H1 (cell line): ENCODE data around the gene SNX27. TPM values are rescaled to one million over a fixed set of nuclear protein-coding genes. Genes with fewer than 3 reads are reported as not detected.

Source experiments
- CTCF ChIA-PET: fragments of 300-600 bp; sonication (Branson Sonifier 250); formaldehyde crosslinking; loops from one replicate; lab custom pipeline; 2021; ENCODE audit not compliant: partially characterized antibody; lab: Charles Lee
- POLR2A ChIA-PET: fragments of 300-600 bp; sonication (Branson Sonifier 250); formaldehyde crosslinking; loops from one replicate; lab custom pipeline; 2021; ENCODE audit warnings: inconsistent platforms; ENCODE audit not compliant: partially characterized antibody; lab: Charles Lee
- DNase-seq, 2 experiments: peaks; one replicate each; pipeline versions ENCODE4 v3.0.0 to v3.0.0-alpha.2; 2010 to 2022; ENCODE audit warnings: low spot score in 2 of 2, low read depth in 1 of 2, mixed read lengths in 1 of 2
- FAIRE-seq: peaks from 2 replicates; lab custom pipeline; 2011; peaks lifted over from hg19 to GRCh38; lab: Jason Lieb, UNC
- H2AFZ ChIP-seq: 2 replicates; pipeline ENCODE4 v1.8.1; 2012; ENCODE audit warnings: low read length, inconsistent platforms
- H2AK5ac ChIP-seq: 2 replicates; pipeline ENCODE4 v1.6.1; 2013; ENCODE audit warnings: low read depth, low read length
- H2BK120ac ChIP-seq: replicated peaks from 2 replicates; pipeline ENCODE3; 2013; ENCODE audit warnings: low read depth, low read length, inconsistent platforms
- H2BK12ac ChIP-seq: 2 replicates; pipeline ENCODE4 v1.6.1; 2013; ENCODE audit warnings: low read depth, low read length
- H2BK15ac ChIP-seq: 2 replicates; pipeline ENCODE4 v1.6.1; 2013; ENCODE audit warnings: low read length
- H2BK20ac ChIP-seq: 2 replicates; pipeline ENCODE4 v1.6.1; 2013; ENCODE audit warnings: low read length
- H2BK5ac ChIP-seq: 2 replicates; pipeline ENCODE4 v1.6.1; 2013; ENCODE audit warnings: low read depth, low read length
- H3K14ac ChIP-seq: 2 replicates; pipeline ENCODE4 v1.6.1; 2013; ENCODE audit warnings: inconsistent platforms; ENCODE audit not compliant: insufficient read length
- H3K18ac ChIP-seq: 2 replicates; pipeline ENCODE4 v1.6.1; 2013; ENCODE audit warnings: low read length; ENCODE audit errors: extremely low read depth
- H3K23ac ChIP-seq: 2 replicates; pipeline ENCODE4 v1.6.1; 2013; ENCODE audit warnings: inconsistent platforms; ENCODE audit not compliant: insufficient read length
- H3K23me2 ChIP-seq: 2 replicates; pipeline ENCODE4 v1.6.1; 2013; ENCODE audit warnings: low read depth, low read length
- H3K27ac ChIP-seq: 2 replicates; pipeline ENCODE4 v1.6.1; 2011; ENCODE audit warnings: low read depth, low read length, inconsistent platforms
- H3K27me3 ChIP-seq, 4 experiments: replicated peaks in 1 of 4; 1 replicate in 1 of 4; 2 replicates in 3 of 4; pipeline versions ENCODE4 v1.6.1 to v1.8.1; 2011 to 2013; ENCODE audit warnings: low read length in 3 of 4, mild to moderate bottlenecking in 3 of 4, inconsistent platforms in 2 of 4, mixed read lengths in 2 of 4, moderate library complexity in 1 of 4; ENCODE audit not compliant: control insufficient read depth in 3 of 4, insufficient read depth in 3 of 4; ENCODE audit errors: extremely low read depth in 1 of 4
- H3K36me3 ChIP-seq, 4 experiments: 2 replicates each; pipeline versions ENCODE4 v1.6.1 to v1.8.1; 2011 to 2013; ENCODE audit warnings: mild to moderate bottlenecking in 4 of 4, low read length in 3 of 4, moderate library complexity in 2 of 4, control low read depth in 1 of 4, inconsistent platforms in 1 of 4; ENCODE audit not compliant: insufficient read depth in 4 of 4, control insufficient read depth in 2 of 4
- H3K4ac ChIP-seq: replicated peaks from 2 replicates; pipeline ENCODE3; 2013; ENCODE audit warnings: low read length, low read depth, mixed read lengths, inconsistent platforms; ENCODE audit not compliant: insufficient read length
- H3K4me1 ChIP-seq, 4 experiments: replicated peaks in 1 of 4; 1 replicate in 1 of 4; 2 replicates in 3 of 4; pipeline versions ENCODE4 v1.6.1 to v1.8.1; 2011 to 2013; ENCODE audit warnings: low read length in 3 of 4, inconsistent platforms in 2 of 4, mixed read lengths in 1 of 4; ENCODE audit not compliant: insufficient read depth in 4 of 4, control insufficient read depth in 3 of 4
- H3K4me2 ChIP-seq, 2 experiments: 2 replicates each; pipeline versions ENCODE4 v1.6.1 to v1.8.1; 2011 to 2013; ENCODE audit warnings: low read depth in 2 of 2, low read length in 2 of 2, control low read depth in 1 of 2, inconsistent platforms in 1 of 2, mild to moderate bottlenecking in 1 of 2; ENCODE audit not compliant: insufficient read depth in 1 of 2
- H3K4me3 ChIP-seq, 4 experiments: fragments of 200-600, 300-600 bp in 1 of 4; sonication (generic), shearing (Covaris generic), sonication (Bioruptor Twin) in 1 of 4; 2 replicates each; pipeline versions ENCODE4 v1.5.1 to v1.8.1; 2011 to 2016; ENCODE audit warnings: low read length in 4 of 4, low read depth in 3 of 4, control low read depth in 2 of 4, inconsistent platforms in 2 of 4, mild to moderate bottlenecking in 2 of 4, mixed read lengths in 1 of 4, moderate library complexity in 1 of 4; ENCODE audit not compliant: insufficient read depth in 2 of 4; ENCODE audit errors: extremely low read depth in 1 of 4
- H3K56ac ChIP-seq: replicated peaks from 2 replicates; pipeline ENCODE3; 2013; ENCODE audit warnings: low read depth, mild to moderate bottlenecking, mixed read lengths, low read length, inconsistent platforms; ENCODE audit not compliant: insufficient read length
- H3K79me1 ChIP-seq: 2 replicates; pipeline ENCODE4 v1.6.1; 2013; ENCODE audit warnings: low read depth, low read length, control low read depth
- H3K79me2 ChIP-seq, 2 experiments: 2 replicates each; pipeline versions ENCODE4 v1.6.1 to v1.8.1; 2012 to 2013; ENCODE audit warnings: low read length in 2 of 2, mild to moderate bottlenecking in 2 of 2, inconsistent platforms in 1 of 2; ENCODE audit not compliant: insufficient read depth in 2 of 2, control insufficient read depth in 1 of 2
- H3K9ac ChIP-seq, 4 experiments: replicated peaks in 1 of 4; 1 replicate in 1 of 4; 2 replicates in 3 of 4; pipeline versions ENCODE4 v1.6.1 to v1.8.1; 2011 to 2013; ENCODE audit warnings: low read depth in 3 of 4, low read length in 3 of 4, control low read depth in 2 of 4, mild to moderate bottlenecking in 2 of 4, moderate library complexity in 2 of 4, inconsistent platforms in 1 of 4; ENCODE audit errors: extremely low read depth in 1 of 4
- H3K9me3 ChIP-seq, 2 experiments: 2 replicates each; pipeline versions ENCODE4 v1.6.1 to v1.8.1; 2012 to 2013; ENCODE audit warnings: mild to moderate bottlenecking in 2 of 2, moderate library complexity in 2 of 2, control low read depth in 1 of 2, inconsistent platforms in 1 of 2, low read depth in 1 of 2, low read length in 1 of 2, mixed read lengths in 1 of 2; ENCODE audit not compliant: insufficient read depth in 2 of 2
- H4K20me1 ChIP-seq, 2 experiments: replicated peaks in 1 of 2; 2 replicates each; pipeline versions ENCODE3 to v1.8.1; 2011 to 2013; ENCODE audit warnings: inconsistent platforms in 2 of 2, low read length in 2 of 2, mild to moderate bottlenecking in 1 of 2; ENCODE audit not compliant: insufficient read depth in 2 of 2, control insufficient read depth in 1 of 2
- H4K5ac ChIP-seq: 2 replicates; pipeline ENCODE4 v1.6.1; 2013; ENCODE audit warnings: low read length, low read depth, mixed read lengths, inconsistent platforms; ENCODE audit not compliant: insufficient read length
- H4K8ac ChIP-seq: 2 replicates; pipeline ENCODE4 v1.8.0; 2013; ENCODE audit warnings: mild to moderate bottlenecking, moderate library complexity, low read length, inconsistent platforms; ENCODE audit not compliant: insufficient read depth; ENCODE audit errors: extremely low read depth
- H4K91ac ChIP-seq: replicated peaks from 2 replicates; pipeline ENCODE3; 2013; ENCODE audit warnings: low read length, mixed read lengths, inconsistent platforms; ENCODE audit not compliant: insufficient read length
- CTCF ChIP-seq, 3 experiments: IDR thresholded peaks; 1 replicate in 2 of 3; 2 replicates in 1 of 3; pipeline versions ENCODE4 v1.5.1 to v1.6.1; 2011; ENCODE audit warnings: low read length in 3 of 3, mild to moderate bottlenecking in 3 of 3, inconsistent platforms in 2 of 3, low read depth in 1 of 3, moderate library complexity in 1 of 3; ENCODE audit not compliant: insufficient read depth in 1 of 3; ENCODE audit errors: control extremely low read depth in 1 of 3
- JUND ChIP-seq: IDR thresholded peaks from 2 replicates; pipeline ENCODE4 v1.6.1; 2011; ENCODE audit warnings: mild to moderate bottlenecking, improper control_type of control experiment, low read length
- RBBP5 ChIP-seq: IDR thresholded peaks from 2 replicates; pipeline ENCODE4 v1.7.1; 2012; ENCODE audit warnings: low read depth, mild to moderate bottlenecking, inconsistent platforms, low read length, moderate library complexity, borderline replicate concordance
- TCF12 ChIP-seq: IDR thresholded peaks from 2 replicates; pipeline ENCODE4 v1.6.1; 2011; ENCODE audit warnings: low read depth, mild to moderate bottlenecking, low read length
- WGBS, 2 experiments: shearing (Covaris generic) in 1 of 2; methylation state at CpG; one replicate each; pipeline versions ENCODE4 v1.1.6 to v1.1.7; 2013 to 2015; ENCODE audit warnings: low lambda C conversion rate in 2 of 2, mixed read lengths in 2 of 2, inconsistent platforms in 1 of 2, low coverage in 1 of 2, missing lambda C conversion rate in 1 of 2; ENCODE audit not compliant: insufficient replicate concordance in 2 of 2, insufficient coverage in 1 of 2, insufficient read length in 1 of 2; ENCODE audit errors: extremely low coverage in 1 of 2, missing lambda C conversion rate in 1 of 2; 5-methylcytosine and 5-hydroxymethylcytosine counted together
- polyA plus RNA-seq, 7 experiments: library from polyadenylated mRNA; depleted of rRNA in 3 of 7; stranded (reverse) in 5 of 7; unstranded in 2 of 7; fragments of >200 nt in 5 of 7; fragments of 200-250 nt in 2 of 7; gene quantifications; 1 replicate in 5 of 7; 2 replicates in 1 of 7; 4 replicates in 1 of 7; pipeline versions ENCODE4 v1.2.1 to v1.2.3, GENCODE V29; 2011 to 2013; ENCODE audit warnings: missing spikeins in 2 of 7, mixed read lengths in 2 of 7
- total RNA-seq: library from RNA; stranded (reverse); fragmentation: NEBNext Ultra II Directional; extraction: Animal tissue kit (Norgen Biotek cat#: 25700); gene quantifications from 2 replicates; pipeline ENCODE4 v1.2.1, GENCODE V29; 2021

Gene SNX27
- total and polyA plus RNA-seq, 2 of the 8 experiments (the other 6 are each of a cell fraction or from before 2014, with no cell fraction given) = 23.4 to 65.4 TPM

- Histone ChIP-seq H3K4ac (no peak overlapping the region), H2BK15ac (no peak overlapping the region), H3K23ac (no peak overlapping the region), H3K23me2 (peaks cover 13% of the 10 kb centered on the region), H3K14ac (no peak overlapping the region), H2BK20ac (no peak overlapping the region), H2AK5ac (no peak overlapping the region), H3K4me1 (peaks cover 0 to 7% (median 1%) of the 10 kb centered on the region in 4 experiments; a peak in 1 of 7 replicates), H3K79me2 (peaks cover 0 to 38% of the 10 kb centered on the region in 2 experiments; a peak in 3 of 4 replicates), H3K4me3 (peak overlapping the region in 1 of 4 experiments; percentile 89; a peak in 1 of 8 replicates), H4K5ac (no peak overlapping the region), H3K36me3 (peaks cover 0 to 3% (median 0%) of the 10 kb centered on the region in 4 experiments; a peak in 3 of 8 replicates), H3K79me1 (no peaks in the 10 kb centered on the region), H3K56ac (no peak overlapping the region), H3K27me3 (no peaks in the 10 kb centered on the region), H2BK120ac (no peak overlapping the region), H4K20me1 (peaks cover 0 to 1% of the 10 kb centered on the region in 2 experiments), H2BK5ac (no peak overlapping the region), H3K18ac (no peak overlapping the region), H2AFZ (no peak overlapping the region), H2BK12ac (0 out of 2 replicates have a peak overlapping the region, but pooled peaks have one; percentile 22), H3K9ac (no peak overlapping the region), H4K8ac (no peak overlapping the region), H3K27ac (no peak overlapping the region), H3K9me3 (no peaks in the 10 kb centered on the region), H4K91ac (no peak overlapping the region), H3K4me2 (0 out of 4 replicates have a peak overlapping the region, but pooled peaks of 1 of the 2 experiments have one; percentile 22)
- WGBS, 2 experiments = 46% methylated on average over 6 of the region's 6 CpGs; no CpG with 5 or more reads in 1 of the 2 experiments
- FAIRE-seq = no peak
- ChIA-PET POLR2A (interaction anchor here (0.6 to 2.3 kb wide), 9 partner anchors 10 to 146 kb away, joined by 3 to 9 read pairs (median 4); partner anchors contain the start of gene TUFT1), CTCF (interaction anchor here (1.7 kb wide), 1 partner anchor 18 kb away, joined by 5 read pairs; no protein-coding TSS in a partner anchor)
- no peak for TF ChIP-seq CTCF (IDR thresholded peaks at IDR 0.05; ENCODE audit: control extremely low read depth in 1 of 3, insufficient read depth in 1 of 3, low read depth in 1 of 3, low read length in 3 of 3)
- no peak for TF ChIP-seq RBBP5
- TF ChIP-seq JUND = no peak
- no peak for TF ChIP-seq TCF12
- no peak for DNase-seq
These were observed 511 bp upstream of the SNX27 start for GRCh38 chr1:151611288-151611790.
